SJCRH30 (cell line): ENCODE measurements around the gene ETS1. TPM values are rescaled to one million over a fixed set of nuclear protein-coding genes. Genes with fewer than 3 reads are reported as not detected.

ENCODE experiments used
- DNase-seq, 2 experiments: peaks; one replicate each; pipeline ENCODE4 v3.0.0-alpha.2; 2015 to 2020
- H3K27ac ChIP-seq: fragments of 250-450 bp; sonication (Bioruptor Pico); 2 replicates; pipeline ENCODE4 v1.5.1; 2020; ENCODE audit warnings: mild to moderate bottlenecking, moderate library complexity
- H3K27me3 ChIP-seq: fragments of 250-450 bp; sonication (Bioruptor Pico); 2 replicates; pipeline ENCODE4 v1.5.1; 2020; ENCODE audit warnings: mild to moderate bottlenecking, moderate library complexity
- H3K36me3 ChIP-seq: fragments of 250-450 bp; sonication (Bioruptor Pico); 2 replicates; pipeline ENCODE4 v1.5.1; 2020; ENCODE audit warnings: mild to moderate bottlenecking, moderate library complexity
- H3K4me1 ChIP-seq: fragments of 250-450 bp; sonication (Bioruptor Pico); 2 replicates; pipeline ENCODE4 v1.5.1; 2020; ENCODE audit warnings: mild to moderate bottlenecking, moderate library complexity
- H3K4me3 ChIP-seq: fragments of 250-450 bp; sonication (Bioruptor Pico); 2 replicates; pipeline ENCODE4 v1.5.1; 2020; ENCODE audit warnings: mild to moderate bottlenecking, moderate library complexity
- H3K9me3 ChIP-seq: fragments of 250-450 bp; sonication (Bioruptor Pico); replicated peaks from 2 replicates; pipeline ENCODE4 v1.5.1; 2020; ENCODE audit warnings: mild to moderate bottlenecking, moderate library complexity
- total RNA-seq: library from RNA; depleted of rRNA; stranded (reverse); fragments of >200 nt; shearing (Covaris generic); gene quantifications from 2 replicates; pipeline ENCODE4 v1.2.3, GENCODE V29; 2014

ETS1 gene
- total RNA-seq, 1 experiment from 2014 or later = 43.9 TPM

DNA sequence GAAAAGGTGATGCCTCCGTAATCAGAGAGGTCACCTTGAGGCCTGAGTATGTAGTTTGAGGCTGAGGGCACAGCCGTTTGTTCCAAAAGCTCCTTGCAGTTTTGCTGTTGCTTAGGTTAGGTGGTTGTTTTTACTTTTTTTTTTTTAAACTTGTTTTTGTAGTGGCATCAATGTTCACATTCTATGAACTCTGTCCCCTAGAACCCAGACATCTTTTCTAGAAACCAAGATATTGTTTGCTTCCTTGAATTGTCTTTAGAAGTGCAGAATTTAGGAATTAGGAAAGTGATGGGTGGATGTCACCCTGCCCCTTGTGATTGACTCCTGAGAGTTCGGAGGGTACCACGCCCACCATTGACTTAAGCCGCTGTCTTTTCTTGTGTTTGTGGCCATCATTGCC lies 35.7 kb upstream of the ETS1 start:
- Histone ChIP-seq H3K27me3 (no peaks in the 10 kb centered on the region), H3K9me3 (no peaks in the 10 kb centered on the region), H3K4me1 (no peaks in the 10 kb centered on the region), H3K4me3 (no peak overlapping the region), H3K27ac (no peak overlapping the region), H3K36me3 (no peaks in the 10 kb centered on the region)
- no peak for DNase-seq

DNA sequence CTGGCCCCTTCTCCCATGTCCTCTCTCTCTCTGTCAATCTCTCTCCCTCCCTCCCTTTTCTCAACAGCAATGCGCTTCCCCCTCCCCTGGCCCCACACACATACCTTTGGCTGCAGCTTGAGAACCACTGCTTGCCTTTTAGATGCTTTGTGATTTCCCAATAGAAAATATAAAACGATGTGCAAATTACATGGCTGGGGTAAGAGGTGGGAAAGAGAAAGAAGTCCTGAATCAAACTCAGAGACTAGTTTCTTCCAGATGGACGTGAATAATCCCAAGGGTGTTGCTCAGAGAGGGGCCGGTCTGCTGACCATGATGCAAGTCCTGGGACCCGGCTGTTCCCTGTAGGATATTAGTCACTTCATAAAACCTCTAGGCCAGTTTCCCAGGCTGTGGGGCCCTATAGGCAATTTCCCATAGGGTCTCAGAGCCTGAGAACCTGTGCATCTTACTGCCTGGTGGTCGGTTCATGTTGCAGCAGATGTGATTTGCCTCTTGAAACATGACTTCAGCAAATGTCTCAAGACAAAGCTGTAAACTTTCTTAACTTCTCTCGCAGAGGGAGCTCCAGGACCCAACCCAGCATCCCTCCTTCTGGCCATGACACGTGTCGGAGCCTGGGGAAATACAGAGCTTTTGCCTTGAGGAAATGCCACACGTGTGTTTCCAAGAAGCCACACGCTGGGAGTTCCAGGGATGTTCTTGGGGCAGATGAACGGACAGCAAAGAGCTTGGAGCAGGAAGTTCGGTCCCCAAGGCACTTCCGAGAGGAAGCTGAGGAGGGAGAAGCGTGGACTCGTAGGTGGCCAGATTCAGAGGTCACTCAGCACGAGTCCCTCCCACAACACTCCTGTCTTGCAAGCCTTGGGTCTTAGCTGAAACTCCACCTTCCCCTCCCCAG lies 34.5 kb upstream of the ETS1 start:
- Histone ChIP-seq H3K4me3 (no peak overlapping the region), H3K4me1 (no peaks in the 10 kb centered on the region), H3K27me3 (no peaks in the 10 kb centered on the region), H3K27ac (no peak overlapping the region), H3K36me3 (no peaks in the 10 kb centered on the region), H3K9me3 (no peaks in the 10 kb centered on the region)
- peak in 1 of 2 experiments; percentile 11 for DNase-seq

DNA sequence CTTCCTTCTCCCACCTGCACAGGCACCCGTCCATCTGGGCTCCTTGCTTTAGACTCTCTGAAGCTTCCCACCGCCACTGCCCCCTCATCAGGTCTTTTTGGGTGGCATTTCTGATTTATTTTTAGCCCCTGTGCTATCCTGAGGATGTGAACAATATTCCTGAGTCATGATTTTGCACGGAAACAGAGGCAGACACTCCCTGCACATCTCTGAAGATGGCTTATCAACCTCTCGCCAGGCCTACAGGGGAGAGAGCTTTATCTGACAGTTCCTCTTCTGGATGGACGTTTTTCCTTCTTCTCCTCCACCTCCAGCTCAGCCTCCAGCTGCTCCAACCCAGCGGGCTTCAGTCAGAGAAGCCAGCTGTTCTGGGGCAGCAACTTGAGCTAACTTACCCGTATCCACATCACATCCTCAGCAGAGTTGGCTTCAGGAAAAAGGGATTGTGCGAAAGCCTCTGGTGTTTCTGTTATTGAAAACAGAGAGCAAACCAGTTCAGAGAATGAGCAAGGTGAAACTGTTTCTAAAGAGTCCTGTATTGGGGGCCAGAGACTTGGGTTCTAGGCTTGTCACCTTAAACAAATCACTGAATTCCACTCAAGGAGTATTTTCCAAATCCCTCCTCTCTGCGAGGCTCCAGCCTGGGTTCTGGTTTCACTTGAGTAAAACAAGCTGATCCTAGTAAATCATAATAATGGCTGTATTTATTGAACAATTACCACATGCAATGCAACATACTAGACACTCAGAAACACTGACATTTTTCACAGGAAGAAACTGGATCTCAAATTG lies 33.1 kb upstream of the ETS1 start:
- H3K36me3 ChIP-seq = no peaks in the 10 kb centered on the region
- H3K4me3 ChIP-seq = no peak overlapping the region
- H3K27me3 ChIP-seq = no peaks in the 10 kb centered on the region
- H3K27ac ChIP-seq = no peak overlapping the region
- DNase-seq = peak; percentile 38 to 66
- H3K9me3 ChIP-seq = no peaks in the 10 kb centered on the region
- no peaks in the 10 kb centered on the region for H3K4me1 ChIP-seq

DNA sequence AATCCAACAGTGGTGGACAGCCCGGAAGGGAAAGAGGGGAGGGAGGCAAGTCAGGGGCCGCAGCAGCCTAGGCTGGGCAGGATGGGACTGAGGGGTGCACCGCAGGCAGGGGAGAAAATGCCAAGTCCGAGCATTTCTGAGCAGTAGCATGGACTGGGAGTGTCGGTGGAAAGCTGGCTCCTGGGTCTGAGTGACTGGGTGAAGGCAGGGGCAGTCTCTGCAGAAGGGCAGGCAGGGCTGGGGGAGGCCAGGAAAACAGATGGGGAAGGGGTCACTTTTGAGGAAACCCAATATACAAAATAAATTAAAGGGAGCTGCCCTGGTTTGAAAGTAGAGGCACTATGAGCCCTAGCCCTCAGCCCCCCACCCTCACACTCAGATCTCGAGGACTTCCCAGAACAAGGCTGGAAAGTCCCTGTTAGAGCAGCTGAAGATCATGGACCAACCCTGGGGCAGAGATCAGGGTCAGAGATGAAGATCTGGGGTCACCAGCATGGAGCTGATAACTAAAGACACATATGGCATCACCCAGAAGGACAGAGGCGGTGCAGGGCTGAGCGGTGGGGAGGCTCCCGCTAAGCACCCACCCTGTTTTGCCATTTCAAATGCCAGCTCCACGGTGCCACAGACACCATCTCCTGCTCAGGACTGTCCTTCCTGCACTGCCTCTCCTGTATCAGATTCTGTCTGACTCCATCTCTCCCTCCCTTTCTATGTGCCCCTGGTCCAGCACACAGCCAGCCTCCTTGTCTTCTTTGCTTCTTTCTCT lies 32.4 kb upstream of the ETS1 start:
- Histone ChIP-seq H3K9me3 (no peaks in the 10 kb centered on the region), H3K36me3 (no peaks in the 10 kb centered on the region), H3K4me1 (no peaks in the 10 kb centered on the region), H3K4me3 (no peak overlapping the region), H3K27ac (no peak overlapping the region), H3K27me3 (no peaks in the 10 kb centered on the region)
- no peak for DNase-seq

DNA sequence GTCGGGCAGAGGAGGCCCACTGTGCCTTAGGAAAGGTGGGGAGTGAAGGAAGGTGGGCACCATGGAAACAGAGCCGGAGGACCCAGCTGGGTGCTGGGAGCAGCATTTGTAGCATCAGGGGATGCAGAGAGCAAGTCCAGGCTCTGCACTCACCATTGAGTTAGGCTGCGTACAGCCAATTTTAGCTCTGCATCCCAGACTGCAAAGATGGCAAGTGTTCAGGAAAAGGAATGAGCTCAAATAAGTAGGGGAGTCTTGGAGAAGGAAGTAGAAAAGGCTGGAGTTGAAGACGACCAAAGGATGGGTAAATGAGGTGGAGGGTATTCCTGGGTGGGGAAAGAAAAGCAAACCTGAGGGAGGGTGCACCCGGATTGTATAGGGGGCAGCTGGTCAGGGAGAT lies 31.6 kb upstream of the ETS1 start:
- no peak for DNase-seq
- Histone ChIP-seq H3K4me3 (no peak overlapping the region), H3K4me1 (no peaks in the 10 kb centered on the region), H3K36me3 (no peaks in the 10 kb centered on the region), H3K9me3 (no peaks in the 10 kb centered on the region), H3K27me3 (no peaks in the 10 kb centered on the region), H3K27ac (no peak overlapping the region)

DNA sequence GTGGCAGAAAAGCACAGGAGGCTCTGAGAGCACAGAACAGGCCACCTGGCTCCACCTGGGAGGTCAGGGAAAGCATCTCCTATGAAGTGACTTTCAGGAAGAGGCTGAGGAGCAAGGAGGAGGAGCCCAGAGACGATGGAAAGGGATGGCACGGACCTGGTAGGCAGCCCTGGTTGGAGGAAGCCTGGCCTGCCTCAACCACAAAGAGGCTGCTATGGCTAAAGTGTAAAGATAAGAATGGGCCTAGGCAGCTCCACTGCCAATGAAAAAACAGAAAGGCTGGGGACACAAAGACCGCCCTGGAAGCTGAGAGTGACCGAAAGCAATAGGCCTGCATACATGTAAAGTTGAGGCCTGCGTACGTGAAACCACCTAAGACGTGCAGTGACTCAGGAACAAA lies 31.2 kb upstream of the ETS1 start:
- Histone ChIP-seq H3K4me1 (no peaks in the 10 kb centered on the region), H3K27ac (no peak overlapping the region), H3K36me3 (no peaks in the 10 kb centered on the region), H3K9me3 (no peaks in the 10 kb centered on the region), H3K4me3 (no peak overlapping the region), H3K27me3 (no peaks in the 10 kb centered on the region)
- no peak for DNase-seq

DNA sequence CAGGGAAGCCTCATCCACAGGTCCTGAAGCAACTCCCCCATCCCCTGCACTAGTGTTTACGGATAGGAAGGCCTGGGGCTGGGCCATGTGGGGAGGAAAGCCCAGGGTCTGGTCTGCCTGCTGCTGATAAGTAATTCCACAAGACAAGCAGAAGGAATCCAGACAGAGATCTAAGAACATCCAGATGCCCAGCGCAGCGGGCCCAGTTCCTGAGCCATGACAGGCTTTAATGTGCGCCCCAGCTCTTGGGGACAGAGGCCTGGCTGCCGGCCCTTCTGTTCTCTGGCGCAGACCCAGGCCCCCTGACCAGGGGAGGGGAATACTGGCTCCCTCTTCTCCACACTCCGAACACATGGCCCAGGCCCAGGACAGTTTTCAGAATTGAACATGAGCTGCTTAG lies 28.8 kb upstream of the ETS1 start:
- no peaks in the 10 kb centered on the region for H3K4me1 ChIP-seq
- DNase-seq = no peak
- no peaks in the 10 kb centered on the region for H3K36me3 ChIP-seq
- H3K4me3 ChIP-seq = no peak overlapping the region
- H3K27me3 ChIP-seq = no peaks in the 10 kb centered on the region
- no peaks in the 10 kb centered on the region for H3K9me3 ChIP-seq
- no peak overlapping the region for H3K27ac ChIP-seq

DNA sequence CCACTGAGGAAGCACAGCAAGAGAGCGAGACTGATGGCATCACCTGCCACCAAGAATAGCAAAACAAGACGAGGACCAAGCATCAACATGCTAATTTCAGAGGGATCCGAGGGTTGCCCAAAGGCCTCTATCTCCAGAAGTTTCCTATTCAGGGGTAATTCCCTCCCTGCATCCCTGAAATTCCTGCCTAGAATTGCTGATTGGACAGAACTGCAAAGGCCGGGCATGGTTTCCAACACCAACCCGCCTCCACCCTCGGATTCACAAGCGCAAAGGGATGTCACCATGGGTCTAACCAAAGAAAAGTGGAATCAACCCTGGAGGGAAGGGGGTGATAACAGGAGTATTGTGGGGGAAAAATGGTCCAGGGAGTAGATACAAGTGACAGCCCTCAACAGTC lies 28.3 kb upstream of the ETS1 start:
- no peak for DNase-seq
- no peaks in the 10 kb centered on the region for H3K9me3 ChIP-seq
- H3K27ac ChIP-seq = no peak overlapping the region
- no peaks in the 10 kb centered on the region for H3K4me1 ChIP-seq
- no peaks in the 10 kb centered on the region for H3K36me3 ChIP-seq
- H3K27me3 ChIP-seq = no peaks in the 10 kb centered on the region
- no peak overlapping the region for H3K4me3 ChIP-seq

DNA sequence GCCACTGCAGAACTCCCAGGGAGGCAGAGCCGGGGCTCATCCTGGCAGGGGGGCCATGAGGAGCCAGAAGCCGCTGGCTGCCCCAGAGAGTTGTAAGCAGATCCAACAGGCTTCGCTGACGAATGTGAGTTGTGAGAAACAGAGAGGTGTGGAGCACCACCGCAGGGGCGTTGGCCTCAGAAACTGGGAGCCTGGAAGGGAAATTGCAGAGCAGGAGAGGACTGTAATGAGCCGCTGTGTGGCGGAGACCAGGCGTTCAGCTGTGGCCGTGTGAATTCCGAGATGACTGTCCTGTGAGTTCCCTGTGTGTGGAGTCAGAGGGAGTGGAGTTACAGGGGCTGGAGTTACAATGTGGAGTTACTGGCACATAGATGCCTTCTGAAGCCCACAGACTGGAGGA lies 27.7 kb upstream of the ETS1 start:
- H3K9me3 ChIP-seq = no peaks in the 10 kb centered on the region
- H3K4me1 ChIP-seq = no peaks in the 10 kb centered on the region
- no peaks in the 10 kb centered on the region for H3K36me3 ChIP-seq
- no peak for DNase-seq
- no peaks in the 10 kb centered on the region for H3K27me3 ChIP-seq
- H3K27ac ChIP-seq = no peak overlapping the region
- no peak overlapping the region for H3K4me3 ChIP-seq

DNA sequence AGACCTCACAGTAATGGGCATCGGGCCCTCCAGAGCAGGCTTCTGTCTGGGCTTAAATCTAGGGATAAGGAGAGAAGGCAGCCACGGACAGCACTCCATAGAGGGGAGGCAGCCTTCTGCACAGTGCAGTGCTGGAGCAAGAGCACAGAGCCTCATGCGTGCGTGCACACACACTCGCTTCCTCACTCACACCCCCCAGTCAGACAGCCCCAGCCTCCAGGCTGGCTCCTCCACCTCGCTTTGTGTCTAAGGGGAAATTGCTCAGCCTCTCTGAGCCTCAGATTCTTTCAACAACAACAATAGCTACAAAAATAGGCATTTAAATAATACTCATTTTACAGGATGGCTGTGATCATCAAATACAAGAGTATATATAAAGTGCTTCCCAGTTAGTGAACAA lies 26.7 kb upstream of the ETS1 start:
- H3K4me3 ChIP-seq = no peak overlapping the region
- no peaks in the 10 kb centered on the region for H3K4me1 ChIP-seq
- no peaks in the 10 kb centered on the region for H3K9me3 ChIP-seq
- H3K27ac ChIP-seq = no peak overlapping the region
- no peaks in the 10 kb centered on the region for H3K36me3 ChIP-seq
- H3K27me3 ChIP-seq = no peaks in the 10 kb centered on the region
- DNase-seq = no peak

DNA sequence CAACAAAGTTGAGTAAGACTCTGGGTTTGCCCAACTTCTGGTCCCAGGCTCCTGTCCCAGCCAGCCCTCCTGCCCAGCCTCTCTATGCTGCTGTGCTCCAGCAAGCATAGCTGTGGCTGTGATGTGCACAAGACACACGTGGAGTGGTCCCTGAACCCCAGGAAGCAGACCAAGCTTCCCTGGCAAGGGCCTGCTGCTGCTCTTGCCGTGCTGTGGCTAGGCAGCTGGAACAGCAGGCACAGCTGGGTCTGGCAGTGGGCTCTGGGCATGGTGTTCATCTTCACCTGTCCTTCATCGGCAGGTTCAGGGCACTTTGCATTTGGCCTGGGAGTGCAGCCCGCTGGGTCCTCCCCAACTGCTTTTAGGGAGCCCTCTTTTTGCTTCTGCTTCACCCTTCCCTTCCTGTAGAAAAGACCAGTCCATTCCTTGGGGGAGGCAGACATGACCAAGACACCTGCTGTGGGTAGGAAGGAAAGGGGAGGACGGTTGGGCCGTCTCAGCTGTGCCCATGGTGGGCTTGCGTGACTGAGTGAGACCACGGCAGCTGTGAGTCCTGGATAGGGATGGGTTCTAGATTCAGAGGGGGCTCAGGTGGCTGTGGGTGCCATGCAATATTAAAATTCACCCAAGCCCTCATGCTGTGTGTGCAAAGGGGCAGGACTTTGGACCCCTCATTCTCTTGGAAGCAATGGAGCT lies 26.1 kb upstream of the ETS1 start:
- H3K36me3 ChIP-seq = no peaks in the 10 kb centered on the region
- H3K4me1 ChIP-seq = no peaks in the 10 kb centered on the region
- no peak overlapping the region for H3K27ac ChIP-seq
- no peaks in the 10 kb centered on the region for H3K27me3 ChIP-seq
- H3K9me3 ChIP-seq = no peaks in the 10 kb centered on the region
- DNase-seq = no peak
- no peak overlapping the region for H3K4me3 ChIP-seq

DNA sequence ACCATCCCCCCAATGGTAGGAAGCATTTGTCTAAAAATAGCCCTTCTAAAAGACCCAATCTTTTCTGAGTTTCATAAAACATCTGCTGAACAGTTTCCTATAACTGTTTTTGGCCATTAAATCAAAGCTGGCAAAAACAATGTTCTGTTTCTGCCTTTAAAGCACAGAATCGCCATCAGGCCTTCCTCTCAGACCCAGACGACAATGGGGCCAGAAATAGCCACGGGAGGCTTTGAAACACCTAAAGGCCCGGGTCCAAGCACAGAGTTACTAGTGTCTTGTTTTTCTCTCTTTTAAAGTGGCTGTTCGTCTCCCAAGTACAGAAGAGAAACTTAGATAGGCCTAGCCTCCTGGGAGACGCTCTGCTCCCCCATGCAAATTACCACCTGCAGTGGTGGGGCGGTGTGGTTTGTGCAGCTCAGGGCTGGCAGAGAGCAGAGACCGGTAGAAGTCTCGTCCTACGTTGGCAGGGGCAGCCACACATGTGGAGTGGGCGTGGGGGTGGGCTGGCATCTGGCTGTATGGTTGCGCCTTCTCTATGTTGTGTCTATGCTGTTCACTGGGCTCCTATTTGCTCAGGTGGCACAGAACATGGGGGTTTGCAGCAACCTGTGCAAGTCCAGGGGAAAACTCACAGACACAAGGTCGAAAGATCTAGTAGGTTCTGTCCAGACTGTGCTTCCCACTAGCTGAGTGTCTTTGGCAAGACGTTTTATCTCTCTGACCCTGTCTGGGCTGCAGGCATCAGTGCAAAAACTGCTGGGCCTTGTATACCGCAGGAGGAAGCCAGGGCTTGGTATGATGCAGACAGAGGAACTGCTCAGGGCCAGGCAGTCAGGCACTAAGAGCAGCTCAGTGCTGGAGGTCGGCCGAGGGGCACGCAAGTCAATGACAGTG lies 23.6 kb upstream of the ETS1 start:
- no peaks in the 10 kb centered on the region for H3K4me1 ChIP-seq
- H3K36me3 ChIP-seq = no peaks in the 10 kb centered on the region
- H3K4me3 ChIP-seq = no peak overlapping the region
- H3K27me3 ChIP-seq = no peaks in the 10 kb centered on the region
- no peak overlapping the region for H3K27ac ChIP-seq
- H3K9me3 ChIP-seq = no peaks in the 10 kb centered on the region
- DNase-seq = no peak

DNA sequence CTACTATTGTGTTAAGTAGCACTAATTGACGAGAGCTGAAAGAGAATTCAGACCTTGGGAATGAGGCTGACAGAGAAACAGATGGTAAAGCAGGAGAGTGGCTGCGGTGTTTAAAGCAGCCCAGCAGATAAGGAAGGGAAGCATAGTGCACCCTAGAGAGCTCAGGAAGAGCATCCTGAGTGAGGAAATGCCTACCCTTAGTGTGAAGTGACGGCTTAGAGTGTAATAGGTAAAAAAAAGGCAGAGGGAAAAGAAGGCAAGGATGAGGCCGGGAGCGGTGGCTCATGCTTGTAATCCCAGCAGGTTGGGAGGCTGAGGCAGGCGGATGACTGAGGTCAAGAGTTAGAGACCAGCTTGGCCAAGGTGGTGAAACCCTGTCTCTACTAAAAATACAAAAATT lies 22.4 kb upstream of the ETS1 start:
- H3K27ac ChIP-seq = no peak overlapping the region
- no peak overlapping the region for H3K4me3 ChIP-seq
- H3K36me3 ChIP-seq = no peaks in the 10 kb centered on the region
- no peak for DNase-seq
- H3K27me3 ChIP-seq = no peaks in the 10 kb centered on the region
- no peaks in the 10 kb centered on the region for H3K4me1 ChIP-seq
- H3K9me3 ChIP-seq = no peaks in the 10 kb centered on the region
